ENCODE data around the gene TLCD5. TPM values are rescaled to one million over a fixed set of nuclear protein-coding genes. Genes with fewer than 3 reads are reported as not detected.

Gene TLCD5
- total and polyA plus RNA-seq, 2 donors (not counting 1 experiment from before 2014, with no cell fraction given): 13.2 to 17.0 TPM

DNA sequence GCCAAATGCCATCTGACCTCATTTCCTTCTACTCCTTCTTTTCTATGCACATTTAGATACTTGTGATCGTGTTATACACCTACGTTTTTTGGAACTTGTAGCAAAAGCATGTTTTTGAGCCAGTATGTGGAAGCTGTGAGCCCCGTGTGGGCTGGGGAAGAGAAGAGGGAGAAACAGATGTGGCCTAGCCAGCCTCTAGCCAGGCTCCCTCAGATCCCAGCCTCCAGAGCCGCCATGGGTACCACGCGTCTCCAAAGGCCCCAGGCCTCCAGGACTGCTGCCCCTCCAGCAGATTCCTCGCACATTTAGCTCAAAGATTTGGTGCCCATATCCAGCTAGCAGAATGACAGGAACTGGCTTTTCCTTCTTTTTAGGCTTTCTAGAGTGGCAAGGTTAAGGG is 17.0 kb upstream of the TLCD5 start:
- H3K27ac ChIP-seq (ENCODE audit: insufficient read depth, low read length): no peak overlapping the region
- H3K36me3 ChIP-seq (ENCODE audit: control insufficient read depth, insufficient read depth, low read length): no peaks in the 10 kb centered on the region
- no peak for TF ChIP-seq EZH2 (IDR thresholded peaks at IDR 0.05; ENCODE audit: low read length, missing control alignments)
- TF ChIP-seq, protein P1, sequence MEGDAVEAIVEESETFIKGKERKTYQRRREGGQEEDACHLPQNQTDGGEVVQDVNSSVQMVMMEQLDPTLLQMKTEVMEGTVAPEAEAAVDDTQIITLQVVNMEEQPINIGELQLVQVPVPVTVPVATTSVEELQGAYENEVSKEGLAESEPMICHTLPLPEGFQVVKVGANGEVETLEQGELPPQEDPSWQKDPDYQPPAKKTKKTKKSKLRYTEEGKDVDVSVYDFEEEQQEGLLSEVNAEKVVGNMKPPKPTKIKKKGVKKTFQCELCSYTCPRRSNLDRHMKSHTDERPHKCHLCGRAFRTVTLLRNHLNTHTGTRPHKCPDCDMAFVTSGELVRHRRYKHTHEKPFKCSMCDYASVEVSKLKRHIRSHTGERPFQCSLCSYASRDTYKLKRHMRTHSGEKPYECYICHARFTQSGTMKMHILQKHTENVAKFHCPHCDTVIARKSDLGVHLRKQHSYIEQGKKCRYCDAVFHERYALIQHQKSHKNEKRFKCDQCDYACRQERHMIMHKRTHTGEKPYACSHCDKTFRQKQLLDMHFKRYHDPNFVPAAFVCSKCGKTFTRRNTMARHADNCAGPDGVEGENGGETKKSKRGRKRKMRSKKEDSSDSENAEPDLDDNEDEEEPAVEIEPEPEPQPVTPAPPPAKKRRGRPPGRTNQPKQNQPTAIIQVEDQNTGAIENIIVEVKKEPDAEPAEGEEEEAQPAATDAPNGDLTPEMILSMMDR (conservative IDR thresholded peaks at IDR 0.05 in 1 of 2, IDR thresholded peaks at IDR 0.05 in 1 of 2; ENCODE audit: low read depth in 1 of 2, low read length in 2 of 2): no peak
- H3K4me1 ChIP-seq (ENCODE audit: control insufficient read depth, extremely low read depth, insufficient read depth, low read length): peaks cover 11% of the 10 kb centered on the region
- DNase-seq (ENCODE audit: low read depth in 2 of 2): no peak
- no peak overlapping the region for H3K4me3 ChIP-seq (replicated peaks in 1 of 4; ENCODE audit: control extremely low read depth in 1 of 4, insufficient read depth in 1 of 4, low read depth in 3 of 4, low read length in 4 of 4)
- H2AFZ ChIP-seq (ENCODE audit: low read length): no peak overlapping the region
- no peak overlapping the region for H3K4me2 ChIP-seq (ENCODE audit: extremely low read depth, insufficient read depth, low read length)
- no peaks in the 10 kb centered on the region for H3K27me3 ChIP-seq (ENCODE audit: control insufficient read depth, insufficient read depth, low read length)
- no peaks in the 10 kb centered on the region for H3K9me3 ChIP-seq (ENCODE audit: control insufficient read depth, insufficient read depth, low read depth, low read length)
- no peak overlapping the region for H3K9ac ChIP-seq (ENCODE audit: insufficient read depth, low read length)
- H3K79me2 ChIP-seq (ENCODE audit: control insufficient read depth, insufficient read depth, low read length): no peaks in the 10 kb centered on the region
- H4K20me1 ChIP-seq (ENCODE audit: control insufficient read depth, extremely low read depth, insufficient read depth, low read length): no peaks in the 10 kb centered on the region

DNA sequence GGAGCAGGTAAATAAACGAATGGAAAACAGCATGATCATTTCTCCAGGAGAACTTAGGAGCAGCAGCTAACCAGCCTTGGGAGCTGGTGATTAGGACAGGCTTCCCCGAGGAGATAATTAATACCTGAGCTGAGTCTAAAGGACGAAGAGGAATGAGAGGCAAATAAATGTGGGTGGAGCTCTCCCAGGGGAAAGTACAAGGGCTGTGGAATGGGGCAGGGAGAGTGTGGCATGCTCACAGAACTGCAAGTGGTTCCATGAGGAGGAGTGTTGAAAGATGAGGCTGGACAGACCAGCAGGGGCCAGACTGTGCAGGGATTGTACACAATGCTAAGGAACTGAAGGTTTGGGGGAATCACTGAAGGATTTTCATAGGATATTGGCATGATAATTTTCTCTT is 14.2 kb upstream of the TLCD5 start:
- Histone ChIP-seq H3K4me2 (ENCODE audit: extremely low read depth, insufficient read depth, low read length) (no peak overlapping the region), H3K27me3 (ENCODE audit: control insufficient read depth, insufficient read depth, low read length) (no peaks in the 10 kb centered on the region), H3K79me2 (ENCODE audit: control insufficient read depth, insufficient read depth, low read length) (no peaks in the 10 kb centered on the region), H3K27ac (ENCODE audit: insufficient read depth, low read length) (no peak overlapping the region), H3K9ac (ENCODE audit: insufficient read depth, low read length) (no peak overlapping the region), H3K4me1 (ENCODE audit: control insufficient read depth, extremely low read depth, insufficient read depth, low read length) (peaks cover 11% of the 10 kb centered on the region), H3K9me3 (ENCODE audit: control insufficient read depth, insufficient read depth, low read depth, low read length) (no peaks in the 10 kb centered on the region), H4K20me1 (ENCODE audit: control insufficient read depth, extremely low read depth, insufficient read depth, low read length) (no peaks in the 10 kb centered on the region), H2AFZ (ENCODE audit: low read length) (no peak overlapping the region), H3K36me3 (ENCODE audit: control insufficient read depth, insufficient read depth, low read length) (no peaks in the 10 kb centered on the region), H3K4me3 (replicated peaks in 1 of 4; ENCODE audit: control extremely low read depth in 1 of 4, insufficient read depth in 1 of 4, low read depth in 3 of 4, low read length in 4 of 4) (no peak overlapping the region)
- DNase-seq (ENCODE audit: low read depth in 2 of 2): no peak
- TF ChIP-seq, protein P1 (conservative IDR thresholded peaks at IDR 0.05 in 1 of 2, IDR thresholded peaks at IDR 0.05 in 1 of 2; ENCODE audit: low read depth in 1 of 2, low read length in 2 of 2): no peak
- no peak for TF ChIP-seq EZH2 (IDR thresholded peaks at IDR 0.05; ENCODE audit: low read length, missing control alignments)

DNA sequence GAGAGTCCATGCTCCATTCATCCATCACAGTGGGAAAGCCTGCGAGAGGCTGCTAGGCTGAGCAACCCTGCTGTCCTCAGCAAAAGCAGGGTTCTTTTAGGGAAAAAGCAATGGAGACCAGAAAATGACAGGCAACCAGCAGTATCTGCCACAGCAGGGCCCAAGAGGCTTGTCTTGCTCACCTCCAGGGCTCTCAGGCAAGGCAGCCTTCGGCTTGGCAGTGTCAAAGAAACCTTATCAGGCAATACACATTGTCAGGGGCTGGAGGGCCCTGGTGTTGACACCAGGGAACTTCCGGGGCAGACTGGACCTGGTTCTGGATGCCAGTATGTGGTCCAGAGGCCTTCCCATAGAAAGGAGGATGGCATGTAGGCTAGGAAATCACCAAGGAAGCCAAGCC is 10.2 kb upstream of the TLCD5 start:
- Histone ChIP-seq H2AFZ (ENCODE audit: low read length) (no peak overlapping the region), H3K27me3 (ENCODE audit: control insufficient read depth, insufficient read depth, low read length) (no peaks in the 10 kb centered on the region), H3K9ac (ENCODE audit: insufficient read depth, low read length) (no peak overlapping the region), H3K9me3 (ENCODE audit: control insufficient read depth, insufficient read depth, low read depth, low read length) (no peaks in the 10 kb centered on the region), H3K27ac (ENCODE audit: insufficient read depth, low read length) (no peak overlapping the region), H3K79me2 (ENCODE audit: control insufficient read depth, insufficient read depth, low read length) (no peaks in the 10 kb centered on the region), H3K4me3 (replicated peaks in 1 of 4; ENCODE audit: control extremely low read depth in 1 of 4, insufficient read depth in 1 of 4, low read depth in 3 of 4, low read length in 4 of 4) (no peak overlapping the region), H3K4me2 (ENCODE audit: extremely low read depth, insufficient read depth, low read length) (no peak overlapping the region), H3K4me1 (ENCODE audit: control insufficient read depth, extremely low read depth, insufficient read depth, low read length) (peaks cover 4% of the 10 kb centered on the region), H3K36me3 (ENCODE audit: control insufficient read depth, insufficient read depth, low read length) (no peaks in the 10 kb centered on the region), H4K20me1 (ENCODE audit: control insufficient read depth, extremely low read depth, insufficient read depth, low read length) (no peaks in the 10 kb centered on the region)
- no peak for DNase-seq (ENCODE audit: low read depth in 2 of 2)
- no peak for TF ChIP-seq EZH2 (IDR thresholded peaks at IDR 0.05; ENCODE audit: low read length, missing control alignments)
- TF ChIP-seq, protein P1 (conservative IDR thresholded peaks at IDR 0.05 in 1 of 2, IDR thresholded peaks at IDR 0.05 in 1 of 2; ENCODE audit: low read depth in 1 of 2, low read length in 2 of 2): no peak
